Activated T-helper 9 cell treated with anti-CD3 and anti-CD28 coated beads, Interleukin-2, amount 50 U/mL, for 16 hours (primary cell): Measurements from ENCODE around the gene THAP3.

Experiments
- DNase-seq: peaks from one replicate; pipeline ENCODE4 v3.0.0-alpha.2; 2020; ENCODE audit warnings: low read depth

The THAP3 gene, protein sequence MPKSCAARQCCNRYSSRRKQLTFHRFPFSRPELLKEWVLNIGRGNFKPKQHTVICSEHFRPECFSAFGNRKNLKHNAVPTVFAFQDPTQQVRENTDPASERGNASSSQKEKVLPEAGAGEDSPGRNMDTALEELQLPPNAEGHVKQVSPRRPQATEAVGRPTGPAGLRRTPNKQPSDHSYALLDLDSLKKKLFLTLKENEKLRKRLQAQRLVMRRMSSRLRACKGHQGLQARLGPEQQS

GRCh38 chr1:6624710-6625583 lies at the start of gene THAP3:
TSS of gene THAP3 (plus strand) at chr1:6624868. CDS start at chr1:6625219, 351 bp downstream.
- DNase-seq, result peak; percentile 85

DNA sequence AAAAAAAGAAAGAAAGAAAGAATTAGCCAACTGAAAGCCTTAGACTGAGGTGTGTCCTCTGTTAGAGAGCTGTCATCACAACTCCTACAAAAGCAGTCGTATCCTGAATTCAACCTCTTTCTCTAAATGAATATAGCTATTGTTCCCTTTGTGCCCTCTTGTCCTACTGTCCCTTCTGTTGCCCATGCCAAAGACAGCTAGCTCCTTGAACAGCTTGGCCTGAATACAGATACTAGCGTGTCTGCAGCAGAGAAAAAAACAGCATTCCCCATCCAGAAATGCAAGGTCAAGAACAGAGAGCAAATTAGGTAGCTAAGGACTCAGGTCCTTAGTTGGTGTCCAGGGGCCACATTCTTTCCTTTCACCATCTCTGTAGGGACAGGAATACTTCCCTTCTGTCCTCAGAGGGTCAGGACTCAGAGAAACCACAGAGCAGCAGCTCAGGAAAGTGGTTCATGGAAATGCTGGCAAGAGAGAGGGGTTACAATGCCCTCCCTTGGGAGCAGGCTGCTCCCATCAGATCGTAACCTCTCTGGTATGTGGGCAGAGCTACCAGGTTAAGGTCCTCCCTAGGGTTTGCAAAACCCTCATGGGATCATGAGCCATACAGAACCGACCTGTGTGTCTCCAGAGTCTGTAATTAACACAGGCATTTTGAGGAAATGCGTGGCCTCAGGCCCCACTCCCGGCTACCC lies 46.7 kb upstream of the THAP3 start:
- no peak for DNase-seq

DNA sequence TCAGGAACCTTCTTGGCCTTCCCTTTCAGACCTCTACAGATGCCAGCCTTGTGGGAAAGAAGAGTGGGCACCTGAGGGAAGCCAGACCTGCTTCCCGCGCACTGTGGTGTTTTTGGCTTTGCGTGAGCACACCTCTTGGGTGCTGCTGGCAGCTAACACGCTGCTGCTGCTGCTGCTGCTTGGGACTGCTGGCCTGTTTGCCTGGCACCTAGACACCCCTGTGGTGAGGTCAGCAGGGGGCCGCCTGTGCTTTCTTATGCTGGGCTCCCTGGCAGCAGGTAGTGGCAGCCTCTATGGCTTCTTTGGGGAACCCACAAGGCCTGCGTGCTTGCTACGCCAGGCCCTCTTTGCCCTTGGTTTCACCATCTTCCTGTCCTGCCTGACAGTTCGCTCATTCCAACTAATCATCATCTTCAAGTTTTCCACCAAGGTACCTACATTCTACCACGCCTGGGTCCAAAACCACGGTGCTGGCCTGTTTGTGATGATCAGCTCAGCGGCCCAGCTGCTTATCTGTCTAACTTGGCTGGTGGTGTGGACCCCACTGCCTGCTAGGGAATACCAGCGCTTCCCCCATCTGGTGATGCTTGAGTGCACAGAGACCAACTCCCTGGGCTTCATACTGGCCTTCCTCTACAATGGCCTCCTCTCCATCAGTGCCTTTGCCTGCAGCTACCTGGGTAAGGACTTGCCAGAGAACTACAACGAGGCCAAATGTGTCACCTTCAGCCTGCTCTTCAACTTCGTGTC lies 45.9 kb upstream of the THAP3 start:
- DNase-seq, result no peak

DNA sequence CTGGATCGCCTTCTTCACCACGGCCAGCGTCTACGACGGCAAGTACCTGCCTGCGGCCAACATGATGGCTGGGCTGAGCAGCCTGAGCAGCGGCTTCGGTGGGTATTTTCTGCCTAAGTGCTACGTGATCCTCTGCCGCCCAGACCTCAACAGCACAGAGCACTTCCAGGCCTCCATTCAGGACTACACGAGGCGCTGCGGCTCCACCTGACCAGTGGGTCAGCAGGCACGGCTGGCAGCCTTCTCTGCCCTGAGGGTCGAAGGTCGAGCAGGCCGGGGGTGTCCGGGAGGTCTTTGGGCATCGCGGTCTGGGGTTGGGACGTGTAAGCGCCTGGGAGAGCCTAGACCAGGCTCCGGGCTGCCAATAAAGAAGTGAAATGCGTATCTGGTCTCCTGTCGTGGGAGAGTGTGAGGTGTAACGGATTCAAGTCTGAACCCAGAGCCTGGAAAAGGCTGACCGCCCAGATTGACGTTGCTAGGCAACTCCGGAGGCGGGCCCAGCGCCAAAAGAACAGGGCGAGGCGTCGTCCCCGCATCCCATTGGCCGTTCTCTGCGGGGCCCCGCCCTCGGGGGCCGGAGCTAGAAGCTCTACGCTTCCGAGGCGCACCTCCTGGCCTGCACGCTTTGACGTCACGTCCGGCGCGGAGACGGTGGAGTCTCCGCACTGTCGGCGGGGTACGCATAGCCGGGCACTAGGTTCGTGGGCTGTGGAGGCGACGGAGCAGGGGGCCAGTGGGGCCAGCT lies 45.1 kb upstream of the THAP3 start, which contains the start of gene ZBTB48:
Gene ZBTB48, plus strand, starts transcription at position 621 of the 745 bp plus-strand sequence. CDS start 616 bp downstream, outside the sequence.
- peak; percentile 96 for DNase-seq

GRCh38 chr1:6580119-6580592 lies 44.5 kb upstream of the THAP3 start:
- no peak for DNase-seq

- DNase-seq, result no peak
Observed at GRCh38 chr1:6580593-6581409, 43.9 kb upstream of the THAP3 start.

- DNase-seq, result no peak
Observed at GRCh38 chr1:6581561-6582305, 42.9 kb upstream of the THAP3 start.

DNA sequence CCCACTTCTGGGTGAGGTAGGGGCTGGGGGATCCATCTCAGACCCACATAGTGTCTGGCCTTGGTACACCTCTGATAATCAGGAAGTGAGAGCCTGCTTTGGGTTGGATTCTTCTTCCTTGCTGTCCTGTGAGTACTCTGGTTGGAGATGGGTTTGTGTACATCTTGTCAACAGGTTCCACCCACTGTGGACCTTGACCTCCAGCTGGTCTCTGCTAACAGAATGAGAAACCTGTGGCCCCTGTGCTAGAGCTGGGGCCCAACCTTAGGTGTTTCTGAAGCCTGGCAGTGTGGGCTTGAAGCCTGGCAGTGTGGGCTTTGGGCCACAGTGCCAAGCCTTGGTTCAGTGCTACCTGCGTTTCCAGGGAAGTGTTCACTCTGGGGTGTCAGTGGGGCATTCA lies 42.3 kb upstream of the THAP3 start:
- no peak for DNase-seq

DNA sequence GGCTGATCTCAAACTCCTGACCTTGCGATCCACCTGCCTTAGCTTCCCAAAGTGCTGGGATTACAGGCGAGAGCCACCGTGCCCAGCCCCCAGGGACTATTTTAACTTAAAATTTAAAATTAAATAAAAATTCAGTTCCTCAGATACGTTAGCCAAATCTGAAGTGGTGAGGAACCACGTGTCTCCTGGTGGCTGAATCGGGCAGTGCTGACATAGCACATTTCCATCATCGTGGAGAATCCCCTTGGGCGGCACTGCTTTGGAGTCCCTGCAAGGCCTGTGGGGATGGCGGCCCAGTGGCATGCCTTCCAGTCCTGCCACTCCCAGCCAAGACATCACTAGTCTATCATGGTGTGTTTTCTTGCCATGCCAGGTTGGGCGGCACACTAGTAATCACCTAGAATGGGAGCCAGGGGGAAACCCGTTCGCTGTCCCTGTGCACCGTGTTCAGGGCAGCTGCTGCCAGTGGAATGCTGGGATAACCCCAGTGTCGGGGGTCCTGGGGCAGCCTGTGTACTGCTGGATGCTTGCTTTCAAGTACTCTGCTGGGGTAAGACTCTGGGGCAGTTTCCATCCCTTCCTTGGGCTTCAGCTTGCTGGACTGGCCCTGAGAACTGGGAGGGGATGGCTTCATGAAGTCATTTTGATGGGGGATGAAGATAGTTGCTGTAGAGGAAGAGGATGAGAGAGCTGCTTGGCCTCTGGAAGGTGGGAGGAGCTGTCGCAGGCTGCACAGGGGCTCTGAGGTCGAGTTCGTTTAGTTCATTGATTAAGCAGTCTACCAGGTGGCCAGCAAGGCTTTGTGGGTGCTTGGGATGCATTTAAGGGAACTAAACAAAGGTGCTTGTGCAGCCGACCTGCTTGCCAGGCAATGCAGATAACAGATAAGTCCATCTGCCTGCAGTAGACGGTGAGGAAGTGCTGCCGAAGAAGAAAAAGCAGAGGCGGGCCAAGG lies 40.3 kb upstream of the THAP3 start:
- DNase-seq, result no peak

- DNase-seq, result no peak
Observed at GRCh38 chr1:6585081-6585722, 39.5 kb upstream of the THAP3 start.

DNA sequence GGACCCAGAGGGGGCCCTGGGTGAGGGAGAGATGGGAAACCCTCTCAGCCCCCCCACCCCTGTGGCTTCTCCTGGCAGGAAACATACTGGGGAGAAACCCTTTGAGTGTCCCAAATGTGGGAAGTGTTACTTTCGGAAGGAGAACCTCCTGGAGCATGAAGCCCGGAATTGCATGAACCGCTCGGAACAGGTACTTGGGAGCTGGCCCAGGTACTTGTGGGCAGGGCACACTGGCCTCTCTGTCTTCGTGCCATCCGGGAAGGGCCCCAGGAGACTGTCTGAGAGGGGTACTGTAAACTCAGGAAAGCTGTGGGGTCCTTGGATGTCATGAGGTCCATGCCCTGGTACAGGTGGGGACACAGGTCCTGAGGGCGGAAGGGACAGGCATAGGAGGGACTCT lies 38.8 kb upstream of the THAP3 start:
- no peak for DNase-seq

GRCh38 chr1:6586404-6586816 lies 38.3 kb upstream of the THAP3 start:
- DNase-seq, result no peak

GRCh38 chr1:6587261-6588005 lies 37.2 kb upstream of the THAP3 start:
- no peak for DNase-seq

GRCh38 chr1:6588128-6588892 lies 36.4 kb upstream of the THAP3 start:
- no peak for DNase-seq

DNA sequence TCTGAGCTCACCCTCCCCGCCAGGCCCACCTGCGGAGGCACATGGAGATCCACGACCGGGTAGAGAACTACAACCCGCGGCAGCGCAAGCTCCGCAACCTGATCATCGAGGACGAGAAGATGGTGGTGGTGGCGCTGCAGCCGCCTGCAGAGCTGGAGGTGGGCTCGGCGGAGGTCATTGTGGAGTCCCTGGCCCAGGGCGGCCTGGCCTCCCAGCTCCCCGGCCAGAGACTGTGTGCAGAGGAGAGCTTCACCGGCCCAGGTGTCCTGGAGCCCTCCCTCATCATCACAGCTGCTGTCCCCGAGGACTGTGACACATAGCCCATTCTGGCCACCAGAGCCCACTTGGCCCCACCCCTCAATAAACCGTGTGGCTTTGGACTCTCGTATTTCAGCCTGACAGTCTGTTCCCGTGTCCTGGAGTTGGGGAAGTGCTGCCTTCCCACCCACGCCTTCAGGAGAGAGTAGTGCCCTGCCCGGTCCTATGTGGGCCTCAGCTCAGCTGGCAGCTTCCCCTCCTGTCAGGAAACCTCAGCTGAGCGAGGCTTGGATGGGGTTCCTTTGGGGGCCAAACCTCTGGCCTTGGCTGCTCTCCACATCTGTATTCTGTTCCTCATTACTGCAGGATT lies 35.7 kb upstream of the THAP3 start:
- no peak for DNase-seq

- no peak for DNase-seq
Observed at GRCh38 chr1:6590046-6590445, 34.6 kb upstream of the THAP3 start.
